Endothelial cell of umbilical vein (primary cell): Measurements from ENCODE around the gene TUB. TPM values are rescaled to one million over a fixed set of nuclear protein-coding genes. Genes with fewer than 3 reads are reported as not detected.

ENCODE experiments used
- BruUV-seq: library from RNA; stranded (reverse); fragments of 400-500 nt; replicated peaks from 2 replicates; lab custom pipeline; 2021; lab: Mats Ljungman, UMichigan
- CTCF ChIA-PET: fragments of 300-600, 350-600 bp; sonication (Branson Sonifier 250); formaldehyde crosslinking; loops from one replicate; lab custom pipeline; 2021; ENCODE audit warnings: antibody characterized with exemption, inconsistent platforms; lab: Charles Lee
- POLR2A ChIA-PET: fragments of 300-600, 350-600 bp; sonication (Branson Sonifier 250); formaldehyde crosslinking; loops from one replicate; lab custom pipeline; 2021; ENCODE audit warnings: antibody characterized with exemption, inconsistent platforms; lab: Charles Lee
- DNase-seq: peaks from one replicate; pipeline ENCODE4 v3.0.0-alpha.2; 2011; ENCODE audit warnings: low read depth, low spot score
- FAIRE-seq: peaks from 2 replicates; lab custom pipeline; 2011; peaks lifted over from hg19 to GRCh38; lab: Jason Lieb, UNC
- H2AFZ ChIP-seq: 2 replicates; pipeline ENCODE4 v1.6.0; 2012; ENCODE audit warnings: low read depth, low read length, control low read depth, inconsistent platforms
- H3K27ac ChIP-seq: 2 replicates; pipeline ENCODE4 v1.5.1; 2011; ENCODE audit warnings: low read depth, mild to moderate bottlenecking, control low read depth, low read length, moderate library complexity; ENCODE audit not compliant: insufficient read depth
- H3K27me3 ChIP-seq, 2 experiments: 2 replicates each; pipeline versions ENCODE4 v1.6.0 to v1.6.1; 2011; ENCODE audit warnings: low read length in 2 of 2, mixed read lengths in 1 of 2; ENCODE audit not compliant: control insufficient read depth in 2 of 2, insufficient read depth in 2 of 2
- H3K36me3 ChIP-seq, 2 experiments: 2 replicates in 1 of 2; 3 replicates in 1 of 2; pipeline ENCODE4 v1.5.1; 2011; ENCODE audit warnings: low read length in 2 of 2, mild to moderate bottlenecking in 1 of 2, moderate library complexity in 1 of 2; ENCODE audit not compliant: control insufficient read depth in 2 of 2, insufficient read depth in 2 of 2; ENCODE audit errors: extremely low read depth in 1 of 2
- H3K4me1 ChIP-seq: 3 replicates; pipeline ENCODE4 v1.5.1; 2011; ENCODE audit warnings: mild to moderate bottlenecking, low read length; ENCODE audit not compliant: control insufficient read depth, insufficient read depth; ENCODE audit errors: extremely low read depth
- H3K4me2 ChIP-seq: 2 replicates; pipeline ENCODE4 v1.6.1; 2011; ENCODE audit warnings: low read length, control low read depth, mixed read lengths; ENCODE audit not compliant: insufficient read depth
- H3K4me3 ChIP-seq, 3 experiments: fragments of 200-600 bp in 1 of 3; sonication (generic), shearing (Covaris generic) in 1 of 3; replicated peaks in 1 of 3; 2 replicates each; pipeline ENCODE4 v1.5.1; 2011 to 2016; ENCODE audit warnings: control low read depth in 3 of 3, low read length in 3 of 3, mild to moderate bottlenecking in 2 of 3, inconsistent platforms in 1 of 3, low read depth in 1 of 3, moderate library complexity in 1 of 3; ENCODE audit not compliant: insufficient read depth in 1 of 3
- H3K79me2 ChIP-seq: 2 replicates; pipeline ENCODE4 v1.6.0; 2012; ENCODE audit warnings: low read length, inconsistent platforms; ENCODE audit not compliant: control insufficient read depth, insufficient read depth
- H3K9ac ChIP-seq: replicated peaks from 2 replicates; pipeline ENCODE3; 2011; ENCODE audit warnings: low read length, control low read depth; ENCODE audit not compliant: insufficient read depth; ENCODE audit errors: extremely low read depth
- H3K9me1 ChIP-seq: replicated peaks from 3 replicates; pipeline ENCODE4 v1.6.0; 2011; ENCODE audit warnings: mild to moderate bottlenecking, low read length; ENCODE audit not compliant: control insufficient read depth, insufficient read depth; ENCODE audit errors: extremely low read depth
- H3K9me3 ChIP-seq: replicated peaks from 2 replicates; pipeline ENCODE4 v1.5.1; 2012; ENCODE audit warnings: low read length, inconsistent platforms; ENCODE audit not compliant: control insufficient read depth, insufficient read depth
- H4K20me1 ChIP-seq: replicated peaks from 2 replicates; pipeline ENCODE3; 2011; ENCODE audit warnings: mild to moderate bottlenecking, low read length; ENCODE audit not compliant: control insufficient read depth, insufficient read depth; ENCODE audit errors: extremely low read depth
- EZH2 ChIP-seq: IDR thresholded peaks from 2 replicates; pipeline ENCODE4 v1.6.1; 2012; ENCODE audit warnings: borderline replicate concordance, low read depth, mild to moderate bottlenecking, moderate library complexity, low read length, inconsistent platforms; ENCODE audit not compliant: severe bottlenecking
- FOS ChIP-seq: IDR thresholded peaks from 2 replicates; pipeline ENCODE4 v1.6.1; 2011; ENCODE audit warnings: mild to moderate bottlenecking, low read length, moderate library complexity, borderline replicate concordance; ENCODE audit not compliant: insufficient read depth
- GATA2 ChIP-seq: IDR thresholded peaks from 2 replicates; pipeline ENCODE4 v1.7.0; 2011; ENCODE audit warnings: low read depth, mild to moderate bottlenecking, moderate library complexity, mixed read lengths, low read length; ENCODE audit not compliant: insufficient read length, insufficient read depth
- JUN ChIP-seq: IDR thresholded peaks from 2 replicates; pipeline ENCODE4 v1.6.1; 2011; ENCODE audit warnings: borderline replicate concordance, low read depth; ENCODE audit not compliant: insufficient read length, insufficient read depth
- MYC ChIP-seq: IDR thresholded peaks from one replicate; pipeline ENCODE4 v1.6.1; 2011; ENCODE audit warnings: mild to moderate bottlenecking, low read depth, low read length
- POLR2A ChIP-seq: IDR thresholded peaks from 2 replicates; pipeline ENCODE4 v1.6.1; 2012; ENCODE audit warnings: low read depth, mild to moderate bottlenecking, control low read depth, low read length
- POLR2AphosphoS5 ChIP-seq: IDR thresholded peaks from 2 replicates; pipeline ENCODE4 v1.6.1; 2012; ENCODE audit warnings: low read depth, mild to moderate bottlenecking, control low read depth, low read length, moderate library complexity; ENCODE audit not compliant: insufficient read depth
- dilution Hi-C: fragments of 300-500 bp; cut with MboI; formaldehyde crosslinking; loops from one replicate; pipeline ENCODE4 v1.15.0; 2019; ENCODE audit warnings: low sequenced_read_pairs; ENCODE audit not compliant: extremely low pct_ligation_motif_present
- intact Hi-C: fragments of 100-400 bp; cut with micrococcal nuclease; formaldehyde crosslinking; loops from one replicate; pipeline ENCODE4 v1.10.0; 2022
- polyA plus RNA-seq, 4 experiments: library from polyadenylated mRNA; depleted of rRNA in 3 of 4; stranded (reverse) in 3 of 4; unstranded in 1 of 4; fragments of >200 nt; gene quantifications; 2 replicates each; pipeline versions ENCODE4 v1.2.1 to v1.2.3, GENCODE V29; 2011 to 2012; ENCODE audit warnings: missing spikeins in 1 of 4
- total RNA-seq: library from RNA; stranded (reverse); gene quantifications from 2 replicates; pipeline ENCODE4 v1.2.3, GENCODE V29; 2021
- TF ChIP-seq, protein P1 (sequence below), 2 donors: IDR thresholded peaks; 1 replicate in 1 of 2; 2 replicates in 1 of 2; pipeline ENCODE4 v1.5.1; 2011; ENCODE audit warnings: low read length in 2 of 2, mild to moderate bottlenecking in 2 of 2, moderate library complexity in 2 of 2, control low read depth in 1 of 2, inconsistent platforms in 1 of 2, low read depth in 1 of 2; ENCODE audit not compliant: insufficient read depth in 1 of 2; ENCODE audit errors: extremely low read depth in 1 of 2
- TF ChIP-seq, protein P2 (sequence below): IDR thresholded peaks from 2 replicates; pipeline ENCODE4 v1.6.1; 2011; ENCODE audit not compliant: insufficient read depth, insufficient read length

TUB gene
- total and polyA plus RNA-seq, 2 donors (not counting 3 experiments of a cell fraction or from before 2014, with no cell fraction given): 2.3 to 3.9 TPM

DNA sequence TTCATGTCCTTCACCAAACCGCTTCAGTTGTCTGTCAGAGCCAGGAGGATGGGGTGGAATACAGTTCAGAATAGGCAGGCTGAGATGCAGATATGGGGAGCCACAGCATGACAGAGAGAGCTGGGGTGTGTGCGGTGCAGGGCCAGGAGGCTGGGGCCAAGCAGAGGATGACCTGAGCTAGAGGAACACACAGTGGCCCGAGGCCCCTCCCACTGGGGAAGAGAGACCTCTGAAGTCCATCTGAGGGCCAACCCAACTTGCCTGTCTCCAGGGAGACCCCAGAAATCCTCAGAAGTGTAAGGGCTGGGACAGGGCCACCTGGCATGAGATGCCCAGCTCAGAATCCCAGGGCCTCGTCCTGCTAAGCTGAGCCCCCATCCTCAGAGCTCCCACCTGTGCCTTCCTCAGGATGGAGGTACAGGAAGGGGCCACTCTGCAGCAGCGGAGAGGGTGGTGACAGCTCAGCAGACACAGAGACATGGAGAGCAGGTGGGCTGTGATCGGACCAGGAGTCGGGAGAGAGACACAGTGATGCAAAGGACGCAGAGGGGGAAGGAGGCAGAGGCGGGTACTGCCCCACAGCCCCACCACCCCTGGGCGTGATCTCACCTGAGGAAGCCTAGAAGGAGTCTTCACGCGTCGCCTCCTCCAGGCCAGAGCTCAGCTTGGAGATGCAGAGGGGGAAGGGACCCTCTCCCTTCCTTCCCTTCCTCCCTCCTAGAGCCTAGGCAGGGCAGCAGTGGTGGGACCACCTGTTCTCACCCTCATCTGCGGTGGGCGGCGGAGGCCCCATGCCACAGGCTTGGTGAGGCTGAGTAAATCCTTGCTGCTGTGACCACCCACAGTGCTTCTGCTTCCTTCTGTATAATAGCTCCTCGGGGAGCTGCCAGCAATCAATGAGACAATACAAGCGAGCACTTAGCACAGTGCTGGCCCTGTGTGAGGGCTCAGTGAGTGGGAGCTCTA lies 9.1 kb upstream of the TUB start:
- dilution Hi-C loops (no loop called here), intact Hi-C loops (loop anchor here (5.0 kb wide), 1 partner anchor 180 kb away; no protein-coding TSS in a partner anchor)
- H2AFZ ChIP-seq: no peak overlapping the region
- DNase-seq (no peak), FAIRE-seq (no peak)
- ChIA-PET CTCF (interaction anchor here (0.6 to 4.4 kb wide), 7 partner anchors 16 to 65 kb away, joined by 3 to 24 read pairs (median 6); no protein-coding TSS in a partner anchor), POLR2A (no interaction called here)
- H3K4me3 ChIP-seq: no peak overlapping the region
- H4K20me1 ChIP-seq: no peaks in the 10 kb centered on the region
- no peaks in the 10 kb centered on the region for H3K36me3 ChIP-seq
- H3K79me2 ChIP-seq: no peaks in the 10 kb centered on the region
- H3K4me1 ChIP-seq: peaks cover 3% of the 10 kb centered on the region
- H3K27me3 ChIP-seq: peaks cover 8 to 10% of the 10 kb centered on the region in 2 experiments
- TF ChIP-seq, protein P1, sequence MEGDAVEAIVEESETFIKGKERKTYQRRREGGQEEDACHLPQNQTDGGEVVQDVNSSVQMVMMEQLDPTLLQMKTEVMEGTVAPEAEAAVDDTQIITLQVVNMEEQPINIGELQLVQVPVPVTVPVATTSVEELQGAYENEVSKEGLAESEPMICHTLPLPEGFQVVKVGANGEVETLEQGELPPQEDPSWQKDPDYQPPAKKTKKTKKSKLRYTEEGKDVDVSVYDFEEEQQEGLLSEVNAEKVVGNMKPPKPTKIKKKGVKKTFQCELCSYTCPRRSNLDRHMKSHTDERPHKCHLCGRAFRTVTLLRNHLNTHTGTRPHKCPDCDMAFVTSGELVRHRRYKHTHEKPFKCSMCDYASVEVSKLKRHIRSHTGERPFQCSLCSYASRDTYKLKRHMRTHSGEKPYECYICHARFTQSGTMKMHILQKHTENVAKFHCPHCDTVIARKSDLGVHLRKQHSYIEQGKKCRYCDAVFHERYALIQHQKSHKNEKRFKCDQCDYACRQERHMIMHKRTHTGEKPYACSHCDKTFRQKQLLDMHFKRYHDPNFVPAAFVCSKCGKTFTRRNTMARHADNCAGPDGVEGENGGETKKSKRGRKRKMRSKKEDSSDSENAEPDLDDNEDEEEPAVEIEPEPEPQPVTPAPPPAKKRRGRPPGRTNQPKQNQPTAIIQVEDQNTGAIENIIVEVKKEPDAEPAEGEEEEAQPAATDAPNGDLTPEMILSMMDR (IDR thresholded peaks at IDR 0.05; ENCODE audit: extremely low read depth in 1 of 2, insufficient read depth in 1 of 2, low read depth in 1 of 2, low read length in 2 of 2): no peak
- TF ChIP-seq GATA2 (no peak), POLR2A (no peak), JUN (no peak), MYC (no peak), FOS (no peak), EZH2 (no peak), POLR2AphosphoS5 (no peak)
- TF ChIP-seq, protein P2, sequence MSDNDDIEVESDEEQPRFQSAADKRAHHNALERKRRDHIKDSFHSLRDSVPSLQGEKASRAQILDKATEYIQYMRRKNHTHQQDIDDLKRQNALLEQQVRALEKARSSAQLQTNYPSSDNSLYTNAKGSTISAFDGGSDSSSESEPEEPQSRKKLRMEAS: no peak
- no peaks in the 10 kb centered on the region for H3K9me1 ChIP-seq
- H3K9me3 ChIP-seq: no peaks in the 10 kb centered on the region
- no TSS peak for BruUV-seq
- H3K4me2 ChIP-seq: no peak overlapping the region
- H3K9ac ChIP-seq: no peak overlapping the region
- no peak overlapping the region for H3K27ac ChIP-seq
